Heart right ventricle (tissue), 16 donors: ENCODE measurements around the gene RFTN1. TPM values are rescaled to one million over a fixed set of nuclear protein-coding genes. Genes with fewer than 3 reads are reported as not detected.

Experiments
- ATAC-seq, 8 donors: fragments of 200-7000 bp; cut with Tn5 transposase; one replicate each; pipeline ENCODE4 v1.9.1; 2020; ENCODE audit warnings: mild to moderate bottlenecking in 8 of 8, moderate library complexity in 8 of 8, moderate number of reproducible peaks in 1 of 8
- DNase-seq, 2 donors: peaks; one replicate each; pipeline ENCODE4 v3.0.0-alpha.2; 2020
- H3K27ac ChIP-seq, 10 donors: fragments of 200-600 bp; sonication (generic) in 2 of 10; one replicate each; pipeline versions ENCODE4 v1.5.0 to v1.8.0; 2020 to 2022; ENCODE audit warnings: mild to moderate bottlenecking in 3 of 10
- H3K27me3 ChIP-seq, 7 donors: fragments of 200-600 bp; one replicate each; pipeline ENCODE4 v1.8.0; 2021 to 2022; ENCODE audit warnings: mild to moderate bottlenecking in 2 of 7
- H3K36me3 ChIP-seq, 9 donors: fragments of 200-600 bp; sonication (generic) in 1 of 9; one replicate each; pipeline versions ENCODE4 v1.5.0 to v1.8.0; 2020 to 2022; ENCODE audit warnings: mild to moderate bottlenecking in 2 of 9
- H3K4me1 ChIP-seq, 9 donors: fragments of 200-600 bp; sonication (generic) in 1 of 9; one replicate each; pipeline versions ENCODE4 v1.5.0 to v1.8.0; 2020 to 2022; ENCODE audit warnings: mild to moderate bottlenecking in 4 of 9
- H3K4me3 ChIP-seq, 10 donors: fragments of 200-600 bp; sonication (generic) in 2 of 10; one replicate each; pipeline versions ENCODE4 v1.5.0 to v1.8.0; 2020 to 2022; ENCODE audit warnings: mild to moderate bottlenecking in 7 of 10, moderate library complexity in 2 of 10
- H3K9me3 ChIP-seq, 11 donors: fragments of 200-600 bp in 10 of 11; sonication (generic) in 2 of 11; one replicate each; pipeline versions ENCODE4 v1.5.0 to v1.8.0; 2013 to 2022; ENCODE audit warnings: mild to moderate bottlenecking in 2 of 11, control low read depth in 1 of 11, moderate library complexity in 1 of 11
- CTCF ChIP-seq, 9 donors: fragments of 200-600 bp; sonication (generic) in 2 of 9; IDR thresholded peaks; one replicate each; pipeline versions ENCODE4 v1.5.0 to v1.8.0; 2021 to 2022; ENCODE audit warnings: antibody characterized with exemption in 9 of 9, mild to moderate bottlenecking in 5 of 9, moderate library complexity in 1 of 9
- WGBS, 2 donors: extraction: QIAGEN DNeasy Blood & Tissue Kit; methylation state at CpG; one replicate each; pipeline ENCODE4 v1.1.7; 2013; ENCODE audit warnings: inconsistent platforms in 1 of 2; 5-methylcytosine and 5-hydroxymethylcytosine counted together
- intact Hi-C, 10 donors: fragments of 100-400 bp; cut with DNase I; formaldehyde crosslinking; loops; one replicate each; pipeline versions ENCODE4 v1.11.1 to v1.14.2; 2022
- polyA plus RNA-seq, 2 donors: library from polyadenylated mRNA; stranded (reverse); fragments of 200-250 nt; gene quantifications; one replicate each; pipeline ENCODE4 v1.2.3, GENCODE V29; 2013
- total RNA-seq, 10 donors: library from RNA; stranded (reverse); fragmentation: NEBNext Ultra II Directional in 3 of 10; extraction: Animal tissue kit (Norgen Biotek cat#: 25700) in 3 of 10; gene quantifications; one replicate each; pipeline versions ENCODE4 v1.2.1 to v1.2.4, GENCODE V29; 2021 to 2023
- donor health status: Arrhythmogenic right ventricular cardiomyopathy.
- donor health status: ischemic (EF 13 %, LVEDD 7.1; RV severe dilation, severe dysfunction).
- donor health status: healthy with polysubstance abuse.
- donor health status: DM: no; HTN: yes; CAD: no.
- donor health status: DM: no; HTN: no; CAD: no.
- donor health status: ischemic (EF 25% LVEDD 6.9; RV normal size, moderate dysfunction).
- donor health status: ischemic (EF 25% LVEDD 5.7; RV mildly dilated, moderate dysfunction).
- donor health status: healthy.
- donor health status: DM: yes; HTN: yes; CAD: no.
- donor health status: Ischemic cardiomyopathy.
- donor health status: ischemic (EF 35%, LVEDD 5.7; RV mildly dilated, moderate dysfunction).
- donor health status: nonischemic (EF 11% LVEDD 7.7; RV severe dilation, severe dysfunction).
- donor health status: DM: yes; HTN: yes; CAD: no.
- donor health status: PGD.
- donor health status: ischemic (EF 29% LVEDD 5.4; RV normal size, mild dysfunction).
- donor health status: nonischemic (EF 23%, LVEDD 6.1; RV moderate dilation, normal function).

Gene RFTN1
- total and polyA plus RNA-seq, 12 donors, result 17.4 to 32.2 (median 24.0) TPM

GRCh38 chr3:16419640-16420241, 93.8 kb downstream of the RFTN1 start:
- intact Hi-C loops, result no loop called here
- WGBS, 2 donors, result 39 to 42% methylated on average over 5 of the region's 5 CpGs
- DNase-seq (no peak), ATAC-seq (peak in 6 of 8 donors; percentile 18 to 55 (median 38))
- H3K9me3 ChIP-seq, result no peaks in the 10 kb centered on the region
- no peaks in the 10 kb centered on the region for H3K36me3 ChIP-seq
- H3K27ac ChIP-seq, result peak overlapping the region in 6 of 10 donors; percentile 41 to 74 (median 52)
- H3K4me3 ChIP-seq, result no peak overlapping the region
- no peak for TF ChIP-seq CTCF (IDR thresholded peaks at IDR 0.05)
- peaks cover 2 to 62% (median 43%) of the 10 kb centered on the region in 9 donors for H3K4me1 ChIP-seq
- no peaks in the 10 kb centered on the region for H3K27me3 ChIP-seq

GRCh38 chr3:16417945-16418739, 95.4 kb downstream of the RFTN1 start:
- no peak for DNase-seq
- 65 to 67% methylated on average over 5 of the region's 5 CpGs for WGBS, 2 donors
- H3K9me3 ChIP-seq, result no peaks in the 10 kb centered on the region
- intact Hi-C loops, result no loop called here
- no peak overlapping the region for H3K4me3 ChIP-seq
- TF ChIP-seq CTCF (IDR thresholded peaks at IDR 0.05), result no peak
- H3K36me3 ChIP-seq, result peaks cover 0 to 2% (median 0%) of the 10 kb centered on the region in 9 donors
- H3K27ac ChIP-seq, result peak overlapping the region in 8 of 10 donors; percentile 32 to 74 (median 46)
- peaks cover 2 to 69% (median 43%) of the 10 kb centered on the region in 9 donors for H3K4me1 ChIP-seq
- peak in 5 of 8 donors; percentile 30 to 60 (median 41) for ATAC-seq
- no peaks in the 10 kb centered on the region for H3K27me3 ChIP-seq

- 75 to 82% methylated on average over 3 of the region's 3 CpGs for WGBS, 2 donors
- Histone ChIP-seq H3K27ac (peak overlapping the region in 4 of 10 donors; percentile 40 to 68 (median 44)), H3K27me3 (no peaks in the 10 kb centered on the region), H3K9me3 (no peaks in the 10 kb centered on the region), H3K36me3 (peaks cover 0 to 2% (median 0%) of the 10 kb centered on the region in 9 donors), H3K4me3 (no peak overlapping the region), H3K4me1 (peaks cover 2 to 88% (median 55%) of the 10 kb centered on the region in 9 donors)
- intact Hi-C loops, result no loop called here
- no peak for ATAC-seq
- DNase-seq, result no peak
- no peak for TF ChIP-seq CTCF (IDR thresholded peaks at IDR 0.05)
Observed at GRCh38 chr3:16415911-16416476, 97.5 kb downstream of the RFTN1 start.

GRCh38 chr3:16413321-16413720, 100.2 kb downstream of the RFTN1 start:
- no peak for TF ChIP-seq CTCF (IDR thresholded peaks at IDR 0.05)
- ATAC-seq, result no peak
- Histone ChIP-seq H3K4me3 (no peak overlapping the region), H3K27ac (no peak overlapping the region), H3K36me3 (peaks cover 0 to 12% (median 5%) of the 10 kb centered on the region in 9 donors), H3K27me3 (no peaks in the 10 kb centered on the region), H3K9me3 (no peaks in the 10 kb centered on the region), H3K4me1 (peaks cover 2 to 69% (median 32%) of the 10 kb centered on the region in 9 donors)
- intact Hi-C loops, result no loop called here
- no peak for DNase-seq
- WGBS, 2 donors, result 95 to 97% methylated on average over 2 of the region's 2 CpGs
